Loucy (cell line): ENCODE measurements around the gene EEF1AKMT1.

Experiments
- CTCF ChIP-seq: fragments of 200-600 bp; sonication (generic); conservative IDR thresholded peaks from 2 replicates; pipeline ENCODE4 v1.5.1; 2014; ENCODE audit warnings: mild to moderate bottlenecking, antibody characterized with exemption, low read length
- EZH2phosphoT487 ChIP-seq: fragments of 200-600 bp; IDR thresholded peaks from 2 replicates; pipeline ENCODE4 v1.6.1; 2018; ENCODE audit warnings: antibody characterized with exemption, mild to moderate bottlenecking, moderate library complexity, borderline replicate concordance

GRCh38 chr13:20779405-20779804 lies 5.6 kb upstream of the EEF1AKMT1 start:
- TF ChIP-seq CTCF (no peak), EZH2phosphoT487 (no peak)
